DND-41 (cell line): ENCODE data around the gene TOMM20.

Experiments
- ATAC-seq: fragments of 200-7000 bp; cut with Tn5 transposase; 3 replicates; pipeline ENCODE4 v1.9.1; 2021; ENCODE audit warnings: low read depth; ENCODE audit not compliant: insufficient read depth
- DNase-seq: peaks from one replicate; pipeline ENCODE4 v3.0.0-alpha.2; 2020
- H2AFZ ChIP-seq: 2 replicates; pipeline ENCODE4 v1.6.0; 2012; ENCODE audit warnings: low read depth, low read length
- H3K27ac ChIP-seq: 2 replicates; pipeline ENCODE4 v1.5.1; 2012; ENCODE audit warnings: low read length, inconsistent platforms
- H3K27me3 ChIP-seq: fragments of 200-600 bp; sonication (generic); 2 replicates; pipeline ENCODE4 v1.6.0; 2012; ENCODE audit warnings: low read length, mild to moderate bottlenecking, inconsistent platforms; ENCODE audit not compliant: insufficient read depth, poor library complexity
- H3K36me3 ChIP-seq: 2 replicates; pipeline ENCODE4 v1.5.1; 2012; ENCODE audit warnings: low read length, inconsistent platforms; ENCODE audit not compliant: insufficient read depth
- H3K4me1 ChIP-seq: 2 replicates; pipeline ENCODE4 v1.5.1; 2012; ENCODE audit warnings: mild to moderate bottlenecking, low read length; ENCODE audit not compliant: insufficient read depth
- H3K4me2 ChIP-seq: 2 replicates; pipeline ENCODE4 v1.6.0; 2012; ENCODE audit warnings: mild to moderate bottlenecking, moderate library complexity, low read length, inconsistent platforms; ENCODE audit not compliant: insufficient read depth
- H3K4me3 ChIP-seq, 2 experiments: fragments of 200-600 bp in 1 of 2; shearing (Covaris generic) in 1 of 2; 2 replicates each; pipeline ENCODE4 v1.5.1; 2012 to 2016; ENCODE audit warnings: inconsistent platforms in 2 of 2, low read length in 2 of 2, mild to moderate bottlenecking in 2 of 2, low read depth in 1 of 2, moderate library complexity in 1 of 2
- H3K79me2 ChIP-seq: 2 replicates; pipeline ENCODE4 v1.6.0; 2012; ENCODE audit warnings: low read length, inconsistent platforms; ENCODE audit not compliant: insufficient read depth
- H3K9ac ChIP-seq: 2 replicates; pipeline ENCODE4 v1.6.0; 2012; ENCODE audit warnings: low read depth, mild to moderate bottlenecking, inconsistent platforms, low read length, moderate library complexity
- H3K9me3 ChIP-seq: 2 replicates; pipeline ENCODE4 v1.5.1; 2012; ENCODE audit warnings: low read length, moderate library complexity, mild to moderate bottlenecking, inconsistent platforms; ENCODE audit not compliant: insufficient read depth, severe bottlenecking
- H4K20me1 ChIP-seq: 2 replicates; pipeline ENCODE4 v1.6.0; 2012; ENCODE audit warnings: low read length; ENCODE audit not compliant: insufficient read depth
- CTCF ChIP-seq: IDR thresholded peaks from 2 replicates; pipeline ENCODE4 v1.5.1; 2012; ENCODE audit warnings: borderline replicate concordance, low read length, moderate library complexity, mild to moderate bottlenecking; ENCODE audit not compliant: poor library complexity, severe bottlenecking; ENCODE audit errors: extremely low read depth
- EZH2 ChIP-seq: IDR thresholded peaks from 3 replicates; pipeline ENCODE4 v1.6.1; 2012; ENCODE audit warnings: borderline replicate concordance, low read depth, mild to moderate bottlenecking, moderate library complexity, low read length, inconsistent platforms; ENCODE audit not compliant: severe bottlenecking

Gene TOMM20

GRCh38 chr1:235129774-235130570 lies 1.3 kb upstream of the TOMM20 start:
- no peak overlapping the region for H3K4me3 ChIP-seq
- no peak for ATAC-seq
- H3K4me1 ChIP-seq, result peaks cover 33% of the 10 kb centered on the region
- H3K9ac ChIP-seq, result peak overlapping the region; percentile 83; the same call in 1 of the 2 replicates
- H2AFZ ChIP-seq, result peak overlapping the region; percentile 81
- H3K79me2 ChIP-seq, result peaks cover 43% of the 10 kb centered on the region
- H4K20me1 ChIP-seq, result peaks cover 22% of the 10 kb centered on the region; the same call in 1 of the 2 replicates
- H3K9me3 ChIP-seq, result no peaks in the 10 kb centered on the region
- no peak overlapping the region; the same call in 1 of the 2 replicates for H3K4me2 ChIP-seq
- H3K36me3 ChIP-seq, result peaks cover 49% of the 10 kb centered on the region
- peak overlapping the region; percentile 87 for H3K27ac ChIP-seq
- TF ChIP-seq CTCF (no peak), EZH2 (no peak)
- DNase-seq, result no peak
- H3K27me3 ChIP-seq, result no peaks in the 10 kb centered on the region

- Histone ChIP-seq H3K9me3 (no peaks in the 10 kb centered on the region), H3K4me1 (peaks cover 43% of the 10 kb centered on the region), H3K4me3 (peak overlapping the region; percentile 76 to 80), H3K27ac (peak overlapping the region; percentile 87), H3K27me3 (no peaks in the 10 kb centered on the region), H2AFZ (peak overlapping the region; percentile 85), H3K79me2 (peaks cover 64% of the 10 kb centered on the region), H4K20me1 (peaks cover 38% of the 10 kb centered on the region), H3K36me3 (peaks cover 43% of the 10 kb centered on the region), H3K9ac (peak overlapping the region; percentile 83), H3K4me2 (peak overlapping the region; percentile 75)
- ATAC-seq (no peak), DNase-seq (peak; percentile 24)
- no peak for TF ChIP-seq EZH2
- no peak for TF ChIP-seq CTCF
These were observed 743 bp downstream of the TOMM20 start for GRCh38 chr1:235127732-235128455.

GRCh38 chr1:235127203-235127602 lies 1.4 kb downstream of the TOMM20 start:
- no peak overlapping the region for H2AFZ ChIP-seq
- H4K20me1 ChIP-seq, result peaks cover 45% of the 10 kb centered on the region
- TF ChIP-seq EZH2, result no peak
- TF ChIP-seq CTCF, result no peak
- H3K79me2 ChIP-seq, result peaks cover 71% of the 10 kb centered on the region
- H3K4me3 ChIP-seq, result peak overlapping the region; percentile 76 to 80
- H3K4me1 ChIP-seq, result peaks cover 49% of the 10 kb centered on the region
- peak overlapping the region; percentile 75 for H3K4me2 ChIP-seq
- DNase-seq, result no peak
- peak overlapping the region; percentile 83 for H3K9ac ChIP-seq
- no peak for ATAC-seq
- H3K27ac ChIP-seq, result peak overlapping the region; percentile 87
- H3K27me3 ChIP-seq, result no peaks in the 10 kb centered on the region
- H3K36me3 ChIP-seq, result peaks cover 43% of the 10 kb centered on the region
- no peaks in the 10 kb centered on the region for H3K9me3 ChIP-seq
